ENCODE measurements around the gene LZTS3.

Gene LZTS3

GRCh38 chr20:3172933-3173609 lies at the start of gene LZTS3:
LZTS3 (minus strand) TSS chr20:3173549; CDS start chr20:3167163, 6,386 bp downstream.
- peak; percentile 66 for DNase-seq

DNA sequence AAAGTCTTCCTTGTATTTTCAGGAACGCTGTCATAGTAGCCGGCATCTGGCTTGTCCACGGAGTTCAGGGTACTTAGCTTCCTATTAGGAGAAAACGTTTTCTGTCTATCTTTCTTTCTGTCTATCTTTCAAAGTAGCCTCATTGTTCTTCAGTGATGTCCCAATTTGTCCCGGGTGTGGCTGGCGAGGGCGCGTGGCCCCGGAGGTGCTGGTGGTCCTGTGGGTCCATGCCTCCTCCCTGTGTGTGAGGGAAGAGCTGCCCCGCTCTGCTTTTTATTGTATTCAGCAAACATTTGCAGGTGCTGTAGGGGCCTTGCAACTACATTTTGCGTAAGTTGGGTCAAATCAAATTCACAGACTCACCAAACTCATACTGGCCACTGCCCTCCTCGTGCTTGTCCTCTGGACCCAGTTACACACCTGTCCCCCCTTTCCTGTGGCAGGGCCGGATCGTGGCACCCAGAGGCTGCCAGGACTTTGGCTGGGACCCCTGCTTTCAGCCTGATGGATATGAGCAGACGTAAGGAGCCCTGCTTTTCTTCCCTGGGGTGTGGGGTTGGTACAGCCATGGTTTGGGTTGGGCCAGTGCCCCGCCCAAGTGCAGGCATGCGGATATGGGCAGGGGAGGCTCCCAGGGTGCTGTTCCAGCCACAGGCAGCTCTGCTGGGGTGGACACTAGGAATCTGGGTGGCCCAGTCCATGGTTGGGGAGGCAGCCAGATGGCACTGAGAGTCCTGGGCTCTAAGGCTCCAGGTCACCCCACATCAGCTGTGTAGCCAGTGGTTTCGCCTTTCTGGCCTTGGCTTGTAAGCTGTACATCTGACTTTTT lies 48.3 kb upstream of the LZTS3 start:
- no peak for DNase-seq

GRCh38 chr20:3218307-3218988 lies 45.1 kb upstream of the LZTS3 start:
- peak; percentile 37 for DNase-seq

DNA sequence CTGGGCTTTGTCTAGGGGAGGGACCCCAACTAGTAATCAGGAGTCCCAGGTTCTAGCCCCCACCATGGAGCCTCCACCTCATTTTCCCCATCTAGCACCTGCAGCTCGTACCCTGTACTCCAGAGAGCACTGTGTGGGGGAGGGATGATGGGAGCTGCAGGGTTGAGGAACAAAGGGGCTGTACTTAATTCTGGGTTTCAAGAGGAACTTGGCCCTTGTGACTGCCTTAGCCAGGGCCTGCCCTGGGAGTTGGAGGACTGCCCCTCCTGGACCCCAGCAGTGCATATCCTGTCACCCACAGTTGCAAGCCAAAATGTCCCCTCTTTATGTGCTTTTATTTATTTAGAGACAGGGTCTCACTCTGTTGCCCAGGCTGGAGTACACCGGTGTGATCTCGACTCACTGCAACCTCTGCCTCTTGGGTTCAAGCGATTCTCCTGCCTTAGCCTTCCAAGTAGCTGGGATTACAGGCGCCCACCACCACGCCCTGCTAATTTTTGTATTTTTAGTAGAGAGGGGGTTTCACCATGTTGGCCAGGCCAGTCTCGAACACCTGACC lies 42.1 kb upstream of the LZTS3 start:
- DNase-seq, result peak; percentile 15

- no peak for DNase-seq
Observed at GRCh38 chr20:3213226-3213625, 39.9 kb upstream of the LZTS3 start.

DNA sequence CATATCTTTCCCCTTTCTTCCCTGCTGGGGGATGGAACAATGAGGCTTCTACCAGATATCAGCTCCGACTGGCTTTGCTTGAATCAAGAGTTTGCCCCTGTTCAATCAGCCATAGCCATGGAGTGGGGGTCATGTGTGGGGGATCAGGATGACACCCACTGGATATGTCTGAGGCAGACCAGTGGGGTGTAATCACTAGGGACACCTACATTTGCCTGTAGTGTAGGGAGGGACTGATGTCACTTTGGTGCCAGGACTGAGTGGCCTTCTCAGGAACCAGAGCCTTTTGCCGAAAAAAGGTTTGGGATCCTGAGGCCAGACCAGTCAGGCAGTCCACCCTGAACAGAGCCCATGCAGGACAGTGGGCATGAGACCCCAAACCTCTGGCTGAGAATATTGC lies 37.0 kb upstream of the LZTS3 start:
- no peak for DNase-seq

- peak; percentile 54 for DNase-seq
Observed at GRCh38 chr20:3209946-3210317, 36.6 kb upstream of the LZTS3 start.

GRCh38 chr20:3209257-3209945 lies 36.1 kb upstream of the LZTS3 start, which contains the start of gene ITPA:
ITPA (plus strand) TSS chr20:3209498; CDS start chr20:3209552, 54 bp downstream.
- DNase-seq, result peak; percentile 64

- peak; percentile 30 for DNase-seq
Observed at GRCh38 chr20:3208786-3209256, 35.5 kb upstream of the LZTS3 start.

- DNase-seq, result peak; percentile 87
Observed at GRCh38 chr20:3204124-3204794, 30.9 kb upstream of the LZTS3 start, which contains the start of gene DDRGK1. DDRGK1 (minus strand) TSS chr20:3204682; CDS start chr20:3204627, 55 bp downstream.

DNA sequence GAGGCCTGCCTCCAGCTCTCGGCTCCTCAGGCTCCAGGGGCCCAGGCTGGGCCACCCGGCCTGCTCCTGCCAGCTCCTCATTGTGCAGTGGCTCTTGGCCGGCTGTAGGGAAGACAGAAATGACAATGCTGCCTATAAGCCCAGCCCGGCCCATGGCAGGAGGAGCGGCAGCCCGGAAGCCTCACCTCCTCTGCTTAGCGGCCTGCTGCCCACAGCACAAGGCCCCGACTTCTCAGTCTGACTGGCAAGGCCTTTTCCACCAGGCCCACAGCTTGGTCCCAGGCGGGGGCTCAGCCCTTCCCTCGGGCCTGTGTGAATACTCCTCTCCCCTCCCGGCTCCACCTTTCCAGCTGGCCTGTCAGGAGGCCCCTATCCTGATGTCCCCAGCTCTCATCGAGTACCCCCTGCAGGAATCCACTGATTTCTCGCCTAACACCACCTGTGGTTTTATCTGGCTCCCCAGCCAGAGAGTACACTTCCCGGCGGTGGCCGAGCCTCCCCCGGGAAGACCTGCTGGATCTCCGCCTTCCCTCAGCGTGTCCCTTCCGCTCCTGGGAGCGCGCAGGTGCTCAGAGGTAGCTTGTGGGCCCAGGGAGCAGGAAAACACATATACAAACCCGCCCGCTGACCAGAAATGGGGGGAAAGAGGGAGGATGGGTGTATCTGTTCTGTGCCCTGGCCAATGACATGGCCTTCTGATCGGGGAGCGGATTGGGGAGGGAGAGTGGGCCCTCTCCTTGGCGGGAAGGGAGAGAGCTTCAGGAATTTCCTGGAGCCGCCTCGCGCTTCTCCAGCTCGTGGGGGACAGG lies 30.2 kb upstream of the LZTS3 start:
- DNase-seq, result peak; percentile 20

DNA sequence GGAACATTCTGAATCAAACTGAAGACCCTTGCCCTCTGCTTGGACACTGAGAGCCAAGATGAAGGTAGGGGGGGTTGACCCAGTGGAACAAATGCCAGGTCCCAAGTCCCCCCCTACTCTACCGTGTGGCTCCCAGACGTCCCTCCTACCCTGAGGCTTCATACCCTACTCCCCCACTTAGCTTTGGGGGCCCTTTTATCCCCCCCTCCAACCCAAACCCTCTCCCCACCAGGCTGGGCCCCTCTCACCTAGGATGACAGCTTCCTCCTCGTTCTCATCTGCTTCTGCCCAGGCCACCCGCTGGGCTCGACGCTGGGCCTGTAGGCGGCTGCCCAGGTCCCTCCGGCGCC lies 29.6 kb upstream of the LZTS3 start:
- no peak for DNase-seq

- no peak for DNase-seq
Observed at GRCh38 chr20:3199976-3200755, 26.8 kb upstream of the LZTS3 start.

GRCh38 chr20:3199206-3199605 lies 25.9 kb upstream of the LZTS3 start:
- no peak for DNase-seq

DNA sequence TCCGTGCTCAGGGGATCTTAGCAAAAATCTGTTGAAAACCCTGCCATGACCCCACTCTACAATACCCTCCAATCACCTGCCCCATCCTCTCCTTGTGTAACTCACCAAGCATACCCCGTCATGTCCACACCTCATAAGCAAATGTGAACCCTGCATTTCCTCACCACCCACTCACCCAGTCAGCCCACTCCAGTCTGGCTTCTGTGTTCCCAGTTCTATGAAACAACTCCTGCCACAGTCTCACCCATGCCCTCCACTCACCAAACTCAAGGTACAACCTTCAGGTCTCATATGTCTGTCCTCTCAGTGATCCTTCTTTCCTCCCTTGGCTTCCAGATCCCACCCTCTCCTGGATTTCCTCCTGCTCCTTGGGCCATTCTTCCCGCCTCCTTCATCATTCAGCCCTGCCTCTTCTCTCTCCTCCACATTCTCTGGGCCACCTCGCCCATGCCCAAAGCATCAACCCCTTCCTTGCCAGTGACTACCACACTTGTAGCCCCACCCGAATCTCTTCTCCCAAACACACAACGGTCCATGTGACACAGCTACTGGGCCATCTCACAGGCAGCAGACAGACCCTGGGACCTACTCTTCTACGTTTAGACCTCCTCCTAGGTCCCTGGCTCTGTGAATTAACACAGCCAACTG lies 22.4 kb upstream of the LZTS3 start:
- no peak for DNase-seq

GRCh38 chr20:3194617-3195280 lies 21.4 kb upstream of the LZTS3 start:
- DNase-seq, result no peak

DNA sequence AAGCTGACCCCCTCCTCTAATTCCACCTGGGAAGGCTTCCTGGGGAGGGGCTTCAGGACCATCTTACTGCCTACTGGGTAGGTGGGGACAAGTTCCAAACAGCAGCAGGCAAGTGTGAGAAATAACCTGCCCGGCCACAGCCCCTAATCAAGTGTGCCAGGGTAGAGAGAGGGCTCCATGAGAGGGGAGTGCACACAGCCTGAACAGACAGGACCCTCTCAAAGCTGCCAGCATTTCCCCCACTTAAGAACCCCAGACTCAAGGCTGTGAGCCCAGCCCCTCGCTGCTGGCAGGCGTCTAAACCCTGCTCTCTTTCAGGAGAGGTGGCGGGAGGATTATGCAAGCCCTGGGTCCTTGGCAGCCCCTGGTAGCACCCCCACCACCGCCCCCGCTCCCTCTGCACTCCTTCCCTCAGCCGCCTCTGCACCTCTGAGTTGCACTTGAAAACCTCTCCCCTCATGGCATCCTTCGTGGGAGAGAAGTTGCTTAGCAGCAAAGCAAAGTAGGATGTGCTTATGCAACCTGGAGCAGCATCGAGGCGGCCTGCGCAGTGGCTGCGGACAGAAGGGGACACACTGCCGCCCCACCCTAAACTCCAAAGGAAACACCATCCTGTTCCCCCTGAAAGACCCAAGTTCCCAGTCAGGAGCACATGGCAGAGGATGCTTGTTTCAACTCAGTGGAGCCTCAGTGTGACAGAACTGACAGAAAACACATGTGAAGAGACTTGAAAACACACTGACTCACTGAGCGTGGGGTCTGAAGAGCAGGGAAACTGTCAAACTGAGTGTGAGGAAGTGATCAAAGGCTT lies 20.7 kb upstream of the LZTS3 start:
- no peak for DNase-seq

Measured in inflammatory macrophage treated with lipopolysaccharide for 4 hours (primary cell).